GM18909 (cell line): Measurements from ENCODE around the gene ABHD12B.
"Not testable (repeated sequence)": the region's sequence is repeated elsewhere in the genome, so short reads cannot be mapped to it uniquely, and the experiment has no call there.

Experiments
- ATAC-seq: cut with Tn5 transposase; IDR thresholded peaks from one replicate; pipeline ENCODE4 v1.9.1; 2021; ENCODE audit warnings: mild to moderate bottlenecking; ENCODE audit not compliant: unreplicated experiment, poor library complexity

Gene ABHD12B

DNA sequence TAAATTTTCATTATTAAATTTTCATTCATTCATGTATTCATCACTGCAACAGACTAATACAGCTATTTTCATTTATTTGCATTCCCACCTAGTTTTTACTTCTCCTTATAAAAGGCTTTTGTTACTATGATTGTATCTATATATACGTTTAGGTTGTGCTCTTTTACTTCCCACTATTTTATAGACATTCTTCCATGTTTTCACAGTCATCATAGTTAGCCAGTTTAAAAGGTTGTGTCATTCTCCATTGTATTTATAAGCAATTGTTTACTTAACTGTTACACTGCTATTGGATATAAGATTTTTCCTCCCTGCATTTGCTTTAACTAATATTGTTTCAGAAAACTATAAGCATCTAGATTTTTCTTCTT lies 12.0 kb downstream of the ABHD12B start:
- no peak for ATAC-seq

DNA sequence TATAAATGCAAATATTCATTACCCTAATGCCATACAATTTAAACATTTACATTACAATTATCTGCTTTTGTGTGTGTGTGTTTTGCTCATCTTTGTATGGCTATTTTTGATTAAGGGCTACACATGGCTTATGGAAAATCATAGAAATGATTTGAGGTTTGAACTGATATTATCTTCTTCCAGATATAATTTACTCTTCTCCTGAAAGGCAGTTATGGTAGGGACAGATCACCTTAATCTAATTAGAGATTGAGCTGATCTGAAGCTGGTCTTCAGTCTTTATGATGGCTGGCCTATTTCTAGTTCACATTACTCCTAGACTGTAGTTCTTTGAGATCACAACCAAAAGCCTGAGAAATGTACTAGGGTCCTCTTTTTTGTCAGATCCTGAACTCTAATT lies 15.6 kb downstream of the ABHD12B start:
- ATAC-seq = no peak

DNA sequence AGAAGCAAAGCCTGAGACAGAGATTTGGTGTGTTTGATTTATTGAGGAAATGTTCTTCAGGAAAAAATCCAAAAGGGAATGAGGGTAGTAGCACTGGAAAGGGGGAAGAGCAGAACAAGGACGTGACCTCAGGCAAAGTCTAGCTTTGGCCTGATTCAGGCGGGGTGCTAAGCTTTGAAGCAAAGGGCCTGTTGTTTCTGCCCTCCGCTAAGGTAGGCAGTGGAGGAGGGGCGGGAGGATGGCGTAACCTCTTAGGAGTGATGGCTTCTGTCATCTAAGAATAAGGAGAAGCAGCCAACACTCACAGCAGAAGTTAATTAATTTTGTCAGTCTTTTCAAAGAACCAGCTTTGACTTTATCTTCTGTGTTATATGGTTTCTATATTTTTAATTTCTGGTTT lies 20.4 kb downstream of the ABHD12B start:
- no peak for ATAC-seq

DNA sequence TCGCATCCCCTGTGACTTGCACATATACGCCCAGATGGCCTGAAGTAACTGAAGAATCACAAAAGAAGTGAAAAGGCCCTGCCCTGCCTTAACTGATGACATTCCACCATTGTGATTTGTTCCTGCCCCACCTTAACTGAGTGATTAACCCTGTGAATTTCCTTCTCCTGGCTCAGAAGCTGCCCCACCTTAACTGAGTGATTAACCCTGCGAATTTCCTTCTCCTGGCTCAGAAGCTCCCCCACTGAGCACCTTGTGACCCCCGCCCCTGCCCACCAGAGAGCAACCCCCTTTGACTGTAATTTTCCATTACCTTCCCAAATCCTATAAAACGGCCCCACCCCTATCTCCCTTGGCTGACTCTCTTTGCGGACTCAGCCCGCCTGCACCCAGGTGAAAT lies 24.6 kb downstream of the ABHD12B start:
- not testable (repeated sequence) for ATAC-seq

DNA sequence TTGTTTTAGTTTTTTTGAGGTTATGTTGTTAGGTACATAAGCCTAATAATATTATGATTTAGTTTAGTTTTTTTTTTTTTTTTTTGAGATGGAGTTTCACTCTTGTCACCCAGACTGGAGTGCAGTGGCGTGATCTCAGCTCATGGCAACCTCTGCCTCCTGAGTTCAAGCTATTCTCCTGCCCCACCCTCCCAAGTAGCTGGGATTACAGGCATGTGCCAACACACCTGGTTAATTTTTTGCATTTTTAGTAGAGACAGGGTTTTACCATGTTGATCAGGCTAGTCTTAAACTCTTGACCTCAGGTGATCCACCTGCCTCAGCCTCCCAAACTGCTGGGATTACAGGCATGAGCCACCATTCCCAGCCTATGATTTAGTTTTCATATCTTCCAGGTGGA lies 25.2 kb downstream of the ABHD12B start:
- ATAC-seq = not testable (repeated sequence)

DNA sequence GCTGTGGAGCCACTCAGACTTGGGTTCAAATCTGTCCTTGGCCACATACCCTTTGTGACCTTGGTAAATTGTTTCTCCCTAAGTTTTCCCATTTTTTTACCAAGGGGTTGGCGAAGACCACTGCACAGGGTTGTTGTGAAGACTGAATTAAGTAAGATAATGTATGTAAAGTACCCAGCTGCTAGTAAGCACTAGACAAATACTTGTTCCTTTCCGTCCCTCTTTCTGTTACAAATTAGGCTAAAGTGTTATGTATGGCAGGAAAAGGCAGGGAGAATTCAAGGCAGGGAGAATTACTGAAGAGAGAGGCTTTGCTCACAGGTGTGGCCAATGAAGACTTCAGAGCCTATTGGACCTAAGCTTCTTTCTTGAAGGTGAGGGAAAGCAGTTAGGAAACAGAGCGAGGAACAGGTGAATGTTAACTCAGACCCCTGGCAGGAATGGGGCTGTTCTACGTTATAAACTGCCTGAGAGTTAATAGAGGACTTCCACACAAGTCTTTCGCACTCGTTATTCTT lies 25.9 kb downstream of the ABHD12B start:
- ATAC-seq = no peak

DNA sequence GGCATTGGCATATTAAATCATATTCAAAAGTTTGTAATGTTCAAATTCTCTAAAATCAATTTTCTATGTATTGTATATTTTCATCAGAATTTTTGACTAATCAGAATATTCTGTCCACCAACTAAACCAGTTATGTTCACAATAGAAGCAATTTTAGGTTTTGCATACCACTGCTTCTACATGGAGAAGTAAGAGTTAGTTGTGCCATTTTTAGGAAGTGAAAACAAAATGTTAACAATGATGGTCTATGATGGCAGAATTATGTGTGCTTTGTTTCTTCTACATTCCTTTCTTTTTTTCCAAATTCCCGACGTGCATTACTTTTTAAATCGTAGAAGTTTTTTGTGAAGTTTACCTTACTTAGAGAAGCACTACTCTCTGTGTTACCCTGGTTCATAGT lies 29.5 kb downstream of the ABHD12B start:
- no peak for ATAC-seq

DNA sequence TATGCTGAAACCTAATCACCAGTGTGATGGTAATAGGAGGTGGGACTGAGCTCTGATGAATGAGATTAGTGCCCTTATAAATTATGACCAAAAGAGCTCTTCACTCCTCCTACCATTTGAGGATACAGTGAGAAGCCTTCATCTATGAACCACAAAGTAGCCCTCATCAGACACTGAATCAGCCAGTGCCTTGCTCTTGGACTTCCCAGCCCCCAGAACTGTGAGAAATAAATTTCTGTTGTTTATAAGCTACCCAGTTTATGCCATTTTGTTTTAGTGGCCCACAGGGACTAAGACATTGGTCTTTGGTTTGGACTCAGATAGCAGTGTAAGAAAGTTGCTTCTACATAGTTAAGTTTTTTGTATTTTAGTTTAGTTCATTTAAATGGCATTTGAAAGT lies 32.9 kb downstream of the ABHD12B start:
- no peak for ATAC-seq

DNA sequence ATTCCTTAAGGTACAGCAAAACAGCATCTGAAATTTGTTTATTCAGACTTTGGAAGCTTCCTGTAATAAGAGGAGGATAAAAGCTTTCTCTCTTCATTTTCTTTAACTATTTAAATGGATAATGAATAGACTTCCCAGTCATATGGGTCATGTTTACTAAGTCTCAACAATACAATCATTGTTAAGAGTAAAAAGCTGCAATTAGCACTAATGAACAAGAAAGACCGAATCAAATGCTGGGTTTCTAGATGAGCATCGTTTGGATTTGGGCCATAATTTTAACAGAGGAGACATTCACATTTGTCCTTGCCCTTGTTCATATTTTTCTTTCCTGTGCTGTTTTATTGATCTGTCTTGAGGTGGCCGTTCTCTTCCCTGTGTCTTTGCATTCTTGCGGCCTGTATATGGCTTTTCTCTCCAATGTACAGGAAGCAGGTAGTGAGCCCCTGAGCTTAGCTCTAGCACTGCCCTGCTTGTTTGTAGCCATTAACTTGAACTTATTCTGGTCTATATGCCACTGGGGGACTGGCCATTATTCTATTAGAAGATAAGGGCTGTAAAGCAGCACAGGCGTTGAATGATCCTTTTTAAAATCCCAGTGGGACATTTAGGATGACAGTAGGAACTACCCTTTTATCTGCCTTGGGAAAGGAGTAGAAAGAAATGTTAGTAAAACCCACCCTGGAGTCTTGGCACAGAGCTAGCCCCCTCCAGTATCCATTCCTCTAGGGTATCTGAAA lies 34.6 kb downstream of the ABHD12B start:
- ATAC-seq = no peak

DNA sequence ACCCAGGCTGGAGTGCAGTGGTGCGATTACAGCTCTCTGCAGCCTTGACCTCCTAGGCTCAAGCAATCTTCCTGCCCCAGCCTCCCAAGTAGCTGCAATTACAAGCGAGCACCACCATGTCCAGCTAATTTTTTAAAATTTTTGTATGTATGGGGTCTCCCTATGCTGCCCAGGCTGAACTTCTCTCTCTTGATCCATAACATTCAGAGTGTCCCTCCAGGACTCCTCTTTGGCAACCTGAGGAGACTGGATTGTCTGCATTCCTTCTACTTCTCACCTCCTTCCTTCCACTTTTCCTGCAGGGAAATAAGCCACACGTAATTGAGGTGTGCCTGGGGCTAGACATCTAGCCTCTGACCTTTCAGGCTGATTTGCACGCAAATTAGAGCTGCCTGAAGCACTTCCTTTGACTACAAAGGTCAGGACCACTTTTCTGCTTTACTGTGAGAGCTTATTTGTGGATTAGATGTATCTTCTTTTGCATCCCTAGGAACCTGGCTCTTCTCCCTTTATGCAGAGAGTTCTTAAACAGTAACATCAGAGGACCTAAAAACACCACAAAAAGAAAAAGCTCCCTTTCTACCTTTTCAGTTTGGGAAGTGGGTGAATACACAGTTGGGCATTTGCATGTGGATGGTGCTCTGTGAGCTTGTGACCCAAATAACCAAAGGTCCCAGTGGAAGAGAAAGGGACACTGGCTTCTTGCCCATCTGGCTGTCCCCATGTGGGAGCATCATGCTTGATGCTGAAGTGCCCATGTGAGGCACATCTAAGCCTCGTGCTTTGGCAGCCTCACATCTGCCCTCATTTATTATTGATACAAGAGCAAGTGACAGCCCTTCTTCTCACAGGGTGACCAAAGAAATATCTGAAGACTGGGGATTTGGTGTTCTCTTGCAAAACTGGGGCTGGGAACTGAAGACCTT lies 38.9 kb downstream of the ABHD12B start:
- ATAC-seq = no peak

DNA sequence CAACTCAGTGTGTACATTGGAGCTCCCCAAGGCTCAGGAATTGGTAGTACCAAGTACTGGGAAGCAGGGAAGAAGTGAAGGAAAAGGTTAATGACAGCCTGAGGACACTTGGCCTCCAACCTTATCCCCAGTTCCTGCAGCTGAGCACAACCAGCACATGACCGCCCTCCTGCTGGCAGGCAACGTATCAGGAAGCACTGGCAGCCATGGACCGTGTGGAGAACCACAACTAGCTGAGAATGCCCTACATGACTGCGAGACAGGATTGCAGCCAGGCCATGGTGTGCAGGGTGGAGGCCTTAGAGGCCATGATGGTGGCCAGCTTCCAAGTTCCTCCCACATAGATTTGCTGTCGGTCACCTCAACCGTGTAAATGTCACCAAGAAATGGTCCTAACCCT lies 45.6 kb downstream of the ABHD12B start:
- ATAC-seq = no peak

DNA sequence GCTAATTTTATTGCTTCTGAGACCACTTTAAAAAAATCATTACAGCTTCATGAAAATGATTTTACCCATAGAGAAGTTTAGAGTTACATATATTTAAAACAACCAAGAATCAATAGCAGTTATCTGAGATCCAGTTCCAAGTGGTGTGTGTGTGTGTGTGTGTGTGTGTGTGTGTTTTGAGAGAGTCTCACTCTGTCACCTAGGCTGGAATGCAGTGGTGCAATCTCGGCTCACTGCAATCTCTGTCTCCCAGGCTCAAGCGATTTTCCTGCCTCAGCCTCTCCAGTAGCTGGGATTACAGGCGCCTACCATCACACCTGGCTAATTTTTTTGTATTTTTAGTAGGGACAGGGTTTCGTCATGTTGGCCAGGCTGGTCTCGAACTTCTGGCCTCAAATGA lies 47.7 kb downstream of the ABHD12B start:
- ATAC-seq = not testable (repeated sequence)

DNA sequence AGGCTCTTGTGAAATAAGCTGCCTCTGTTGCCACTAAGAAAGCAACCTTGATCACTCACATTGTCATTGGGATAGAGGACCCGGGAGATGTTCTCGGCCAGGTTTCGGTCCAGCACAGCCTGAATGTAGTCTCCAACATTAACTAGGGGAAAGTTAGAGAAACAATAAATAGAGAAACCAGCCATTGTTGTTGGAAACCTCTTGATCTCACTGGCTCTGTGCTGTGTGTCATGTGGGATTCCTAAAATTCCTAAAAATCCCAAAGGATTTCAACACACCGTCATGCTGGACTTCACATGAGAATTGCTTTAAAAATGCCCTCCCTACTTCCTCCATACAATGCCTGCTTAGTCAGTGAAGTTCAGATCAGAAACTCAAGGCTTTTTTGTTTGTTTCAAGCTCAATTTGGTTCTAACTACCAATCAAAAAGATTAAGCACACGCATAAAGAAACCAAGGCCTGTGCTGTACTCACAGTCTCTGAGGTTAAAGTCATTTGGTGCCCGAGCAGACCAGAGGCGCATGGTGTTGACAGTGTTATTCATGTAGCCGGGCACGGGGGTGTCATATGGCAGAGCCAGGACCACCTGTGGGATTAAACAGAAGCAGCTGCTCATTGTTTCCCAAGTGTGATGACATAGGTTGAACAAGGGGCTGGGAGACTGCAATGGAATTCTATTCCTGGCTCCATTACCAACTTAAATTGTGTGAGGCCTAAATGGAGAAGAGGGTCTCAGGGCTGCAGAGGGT lies 48.8 kb downstream of the ABHD12B start:
- no peak for ATAC-seq

DNA sequence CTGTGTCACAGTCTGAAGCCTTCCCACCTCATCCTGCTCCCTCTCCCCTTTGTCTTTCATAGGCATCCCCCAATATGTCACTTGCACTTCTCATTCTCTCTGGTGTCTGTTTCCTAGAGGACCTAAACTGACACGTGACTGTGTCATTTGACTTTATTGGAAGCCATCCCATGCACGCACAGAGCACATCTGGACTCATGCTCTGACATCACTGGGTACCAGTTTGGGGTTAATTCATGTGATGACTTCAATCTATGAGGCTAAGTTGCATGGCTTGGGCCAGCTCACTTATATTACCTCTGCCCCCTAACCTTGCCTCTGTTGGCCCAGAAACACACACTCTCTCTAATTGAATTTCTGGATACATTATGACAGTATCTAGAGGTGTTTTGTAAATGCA lies 51.0 kb downstream of the ABHD12B start:
- no peak for ATAC-seq

DNA sequence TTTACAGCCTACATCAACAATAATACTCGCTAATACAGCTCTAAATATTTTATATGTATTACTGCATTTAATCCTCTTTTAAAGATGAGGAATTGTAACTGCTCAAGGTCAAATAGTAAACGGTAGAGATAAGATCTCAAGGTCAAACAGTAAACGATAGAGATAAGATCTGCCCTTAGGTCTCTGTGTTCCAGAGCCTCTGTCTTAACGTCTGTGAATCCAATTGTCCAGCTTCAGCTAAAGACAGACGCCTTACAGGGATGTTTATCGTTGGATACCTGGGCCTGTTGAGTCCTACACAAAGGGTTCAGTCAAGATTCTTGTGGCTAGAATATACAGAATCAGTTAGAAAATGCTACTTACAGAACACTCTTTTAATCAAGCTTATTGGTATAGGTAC lies 52.4 kb downstream of the ABHD12B start:
- no peak for ATAC-seq

DNA sequence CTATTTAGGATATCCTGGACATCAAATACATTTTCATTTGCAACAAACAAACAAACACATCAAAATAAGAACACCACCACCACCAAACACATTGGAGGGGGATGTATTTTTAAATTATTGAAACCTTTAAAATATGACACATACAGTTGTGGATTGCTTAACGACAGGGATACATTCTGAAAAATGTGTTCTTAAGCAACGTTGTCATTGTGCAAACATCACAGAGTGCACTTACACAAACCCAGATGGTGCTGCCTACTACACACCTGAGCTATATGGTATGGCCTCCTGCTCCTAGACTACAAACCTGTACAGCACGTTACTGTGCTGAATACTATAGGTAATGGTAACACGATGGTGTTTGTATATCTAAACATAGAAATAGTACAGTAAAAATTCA lies 53.0 kb downstream of the ABHD12B start:
- ATAC-seq = no peak

DNA sequence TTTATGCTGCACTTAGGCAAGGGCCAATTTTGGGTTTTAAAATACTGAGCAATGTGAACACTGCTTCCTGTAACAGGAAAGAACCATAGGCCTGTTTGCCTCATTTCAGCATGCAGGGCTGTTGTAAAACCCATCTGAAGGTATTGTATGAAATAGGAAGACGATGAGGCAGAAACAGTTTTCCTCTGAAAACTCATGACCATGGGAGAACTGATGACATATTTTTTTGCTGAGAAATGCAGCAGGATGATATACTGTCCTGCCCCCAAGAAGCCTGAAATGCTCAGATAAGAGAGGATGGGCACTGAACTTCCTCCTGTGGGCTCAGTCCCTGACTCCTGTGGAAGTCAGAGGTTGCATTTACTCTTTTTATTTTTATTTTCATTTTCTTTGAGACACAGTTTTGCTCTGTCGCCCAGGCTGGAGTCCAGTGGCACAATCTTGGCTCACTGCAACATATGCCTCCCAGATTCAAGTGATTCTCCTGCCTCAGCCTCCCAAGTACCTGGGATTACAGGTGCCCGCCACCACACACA lies 55.1 kb downstream of the ABHD12B start:
- ATAC-seq = no peak

DNA sequence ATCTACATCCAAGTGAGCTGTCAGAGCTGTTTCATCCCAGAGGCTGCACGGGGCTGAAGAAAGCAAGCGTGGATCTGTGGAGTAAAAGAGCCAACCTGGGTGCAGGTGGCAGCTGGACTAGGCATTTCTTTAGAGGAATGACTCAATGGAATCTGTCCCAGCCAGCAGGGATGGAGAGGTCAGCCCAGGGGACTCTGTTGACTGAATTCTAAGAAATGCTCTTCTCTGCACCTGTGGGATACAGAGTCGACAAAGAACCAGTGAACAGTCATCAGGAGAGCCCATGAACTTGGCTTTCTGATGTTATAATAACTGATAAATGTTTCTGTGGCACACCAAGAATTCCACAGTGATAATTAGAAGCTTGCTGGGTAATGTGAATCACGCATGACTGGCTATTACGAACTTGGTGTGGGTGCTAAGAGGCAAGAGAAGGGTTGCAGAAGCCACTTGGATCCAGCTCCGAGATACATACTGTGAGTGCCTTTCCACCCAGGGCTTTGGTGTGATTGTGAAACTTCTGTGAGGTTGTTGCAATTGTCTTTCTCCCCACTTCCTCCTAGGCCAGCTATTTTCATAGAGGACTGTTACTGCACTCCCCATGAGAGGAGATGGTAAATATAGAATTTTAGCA lies 56.3 kb downstream of the ABHD12B start:
- no peak for ATAC-seq

DNA sequence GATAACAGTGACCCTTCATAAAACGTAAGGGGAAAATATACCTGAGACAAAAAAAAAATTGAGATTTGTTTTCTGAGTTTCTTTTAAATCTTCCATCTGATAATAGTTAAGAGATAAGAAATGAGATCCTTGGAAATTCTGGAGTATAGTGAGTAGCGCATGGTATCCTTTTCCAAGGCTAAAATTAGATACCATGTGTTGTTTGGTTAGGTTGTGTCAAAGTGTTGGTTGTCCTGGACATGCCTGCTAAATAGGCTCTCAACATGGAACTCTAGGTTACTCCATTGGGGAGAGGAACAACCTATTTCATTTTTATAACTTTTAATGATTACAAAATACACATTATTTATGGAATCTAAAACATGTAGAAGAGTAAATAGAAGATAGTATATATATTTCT lies 57.7 kb downstream of the ABHD12B start:
- ATAC-seq = no peak

DNA sequence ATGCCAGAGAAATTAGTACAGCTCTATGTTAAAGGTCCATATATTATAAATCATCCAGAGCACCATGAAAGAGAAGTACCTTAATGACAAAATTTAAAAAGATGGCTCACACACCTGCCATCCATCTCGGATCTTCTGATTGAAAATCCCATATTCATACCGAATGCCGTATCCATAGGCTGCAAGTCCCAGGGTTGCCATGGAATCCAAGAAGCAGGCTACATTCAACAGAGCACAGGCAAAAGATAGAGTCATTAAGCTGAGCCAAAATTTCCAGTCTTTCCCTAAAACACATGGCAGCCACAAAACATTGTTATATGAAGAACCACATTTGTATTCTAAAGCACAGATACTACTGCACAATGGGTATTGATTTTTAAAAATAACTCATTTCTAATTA lies 59.7 kb downstream of the ABHD12B start:
- ATAC-seq = no peak
